ENCODE measurements around the gene ANGEL2.

Gene ANGEL2

DNA sequence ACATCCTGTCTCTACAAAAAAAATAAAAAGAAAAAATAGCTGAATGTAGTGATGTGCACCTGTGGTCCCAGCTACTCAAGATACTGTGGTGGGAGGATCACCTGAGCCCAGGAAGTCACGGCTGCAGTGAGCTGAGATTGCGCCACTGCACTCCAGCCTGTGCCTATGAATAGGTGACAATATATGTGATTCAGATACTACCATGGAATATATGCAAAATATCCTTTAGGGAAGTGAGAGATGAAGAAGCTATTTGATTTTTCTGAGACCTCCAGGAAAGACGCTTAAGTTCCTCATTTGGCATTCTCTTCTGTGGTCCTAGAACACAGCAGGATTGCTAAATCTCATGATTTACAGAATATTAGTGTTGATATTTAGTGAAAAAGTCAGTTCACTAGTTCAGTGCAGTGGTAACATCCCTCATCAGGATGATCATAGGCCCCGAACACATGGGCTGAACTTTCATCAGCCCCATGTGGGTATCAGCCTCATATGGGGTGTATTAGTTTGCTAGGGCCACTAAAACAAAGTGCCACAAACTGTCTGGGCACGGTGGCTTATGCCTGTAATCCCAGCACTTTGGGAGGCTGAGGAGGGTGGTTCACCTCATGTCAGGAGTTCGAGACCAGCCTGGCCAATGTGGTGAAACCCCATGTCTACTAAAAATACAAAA is 71.3 kb downstream of the ANGEL2 start:
- no peaks in the 10 kb centered on the region for H3K36me3 ChIP-seq (ENCODE audit: control insufficient read depth, insufficient read depth, low read length)
- H3K9ac ChIP-seq (ENCODE audit: low read depth, low read length): no peak overlapping the region
- H3K27me3 ChIP-seq (ENCODE audit: control insufficient read depth, insufficient read depth, low read length): peaks cover 3% of the 10 kb centered on the region
- peaks cover 7% of the 10 kb centered on the region for H3K4me1 ChIP-seq (ENCODE audit: control insufficient read depth, insufficient read depth, low read length)
- H3K9me3 ChIP-seq (ENCODE audit: control insufficient read depth, insufficient read depth, low read length): no peaks in the 10 kb centered on the region
- no peak overlapping the region for H3K4me3 ChIP-seq (ENCODE audit: low read depth, low read length)

DNA sequence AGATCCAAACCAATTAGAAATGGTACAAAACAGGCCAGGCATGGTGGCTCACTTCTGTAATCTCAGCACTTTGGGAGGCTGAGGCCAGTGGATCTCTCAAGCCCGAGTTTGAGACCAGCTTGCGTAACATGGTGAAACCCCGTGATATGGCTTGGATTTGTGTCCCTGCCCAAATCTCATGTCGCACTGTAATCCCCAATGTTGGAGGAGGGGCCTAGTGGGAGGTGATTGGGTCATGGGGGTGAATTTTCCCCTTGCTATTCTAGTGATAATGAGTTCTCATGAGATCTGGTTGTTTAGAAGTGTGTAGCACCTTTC is 72.3 kb downstream of the ANGEL2 start:
- Histone ChIP-seq H3K9ac (ENCODE audit: low read depth, low read length) (no peak overlapping the region), H3K36me3 (ENCODE audit: control insufficient read depth, insufficient read depth, low read length) (no peaks in the 10 kb centered on the region), H3K4me3 (ENCODE audit: low read depth, low read length) (no peak overlapping the region), H3K27me3 (ENCODE audit: control insufficient read depth, insufficient read depth, low read length) (no peaks in the 10 kb centered on the region), H3K9me3 (ENCODE audit: control insufficient read depth, insufficient read depth, low read length) (no peaks in the 10 kb centered on the region), H3K4me1 (ENCODE audit: control insufficient read depth, insufficient read depth, low read length) (peaks cover 7% of the 10 kb centered on the region)

DNA sequence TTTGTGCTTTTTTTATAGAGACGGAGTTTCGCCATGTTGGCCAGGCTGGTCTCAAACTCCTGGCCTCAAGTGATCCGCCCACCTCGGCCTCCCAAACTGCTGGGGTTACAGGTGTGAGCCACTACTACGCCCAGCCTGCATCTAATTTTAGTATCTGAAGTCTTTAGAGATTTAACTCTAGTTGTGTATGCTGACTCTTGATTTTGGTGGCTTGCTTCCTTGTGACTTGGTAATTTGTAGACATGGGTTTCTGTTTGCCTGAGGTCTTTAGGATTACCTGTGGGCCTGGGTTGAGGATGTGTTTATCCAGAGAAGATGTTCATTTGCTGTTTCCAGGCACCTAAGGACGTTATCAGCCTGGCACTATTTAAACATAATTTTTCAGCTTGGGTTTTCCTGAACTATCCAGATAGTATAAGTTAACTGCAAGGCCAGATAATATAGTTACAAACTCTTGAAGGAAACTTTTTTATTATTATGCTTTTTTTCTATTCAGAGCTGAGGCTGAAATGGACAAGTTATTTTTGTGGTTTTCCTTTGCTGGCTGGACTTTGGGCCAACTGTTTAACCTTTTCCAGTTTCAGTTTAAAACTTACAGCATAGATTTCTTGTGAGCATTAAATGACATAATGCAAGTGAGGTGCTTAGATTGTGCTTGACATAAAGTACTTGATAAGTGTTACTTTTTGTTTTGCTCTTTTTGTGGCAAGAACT is 72.8 kb downstream of the ANGEL2 start:
- no peak overlapping the region for H3K4me3 ChIP-seq (ENCODE audit: low read depth, low read length)
- H3K9me3 ChIP-seq (ENCODE audit: control insufficient read depth, insufficient read depth, low read length): no peaks in the 10 kb centered on the region
- no peak overlapping the region for H3K9ac ChIP-seq (ENCODE audit: low read depth, low read length)
- H3K27me3 ChIP-seq (ENCODE audit: control insufficient read depth, insufficient read depth, low read length): no peaks in the 10 kb centered on the region
- H3K4me1 ChIP-seq (ENCODE audit: control insufficient read depth, insufficient read depth, low read length): peaks cover 7% of the 10 kb centered on the region
- no peaks in the 10 kb centered on the region for H3K36me3 ChIP-seq (ENCODE audit: control insufficient read depth, insufficient read depth, low read length)

Data from iPS-15b (cell line).